Fibroblast of skin of scalp (primary cell): ENCODE results near the gene EBF3. TPM values are rescaled to one million over a fixed set of nuclear protein-coding genes. Genes with fewer than 3 reads are reported as not detected.

Source experiments
- DNase-seq: peaks from one replicate; pipeline ENCODE4 v3.0.0-alpha.2; 2013
- polyA plus RNA-seq, 2 experiments: library from polyadenylated mRNA; unstranded; fragments of 120-200 nt; gene quantifications; one replicate each; pipeline ENCODE4 v1.2.1, GENCODE V29; 2013; ENCODE audit not compliant: insufficient read length in 2 of 2

EBF3 gene, protein sequence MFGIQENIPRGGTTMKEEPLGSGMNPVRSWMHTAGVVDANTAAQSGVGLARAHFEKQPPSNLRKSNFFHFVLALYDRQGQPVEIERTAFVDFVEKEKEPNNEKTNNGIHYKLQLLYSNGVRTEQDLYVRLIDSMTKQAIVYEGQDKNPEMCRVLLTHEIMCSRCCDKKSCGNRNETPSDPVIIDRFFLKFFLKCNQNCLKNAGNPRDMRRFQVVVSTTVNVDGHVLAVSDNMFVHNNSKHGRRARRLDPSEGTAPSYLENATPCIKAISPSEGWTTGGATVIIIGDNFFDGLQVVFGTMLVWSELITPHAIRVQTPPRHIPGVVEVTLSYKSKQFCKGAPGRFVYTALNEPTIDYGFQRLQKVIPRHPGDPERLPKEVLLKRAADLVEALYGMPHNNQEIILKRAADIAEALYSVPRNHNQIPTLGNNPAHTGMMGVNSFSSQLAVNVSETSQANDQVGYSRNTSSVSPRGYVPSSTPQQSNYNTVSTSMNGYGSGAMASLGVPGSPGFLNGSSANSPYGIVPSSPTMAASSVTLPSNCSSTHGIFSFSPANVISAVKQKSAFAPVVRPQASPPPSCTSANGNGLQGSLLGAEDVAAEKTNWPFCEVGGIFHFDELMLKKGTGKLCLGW
- polyA plus RNA-seq (2013, experiment 1 of 2; ENCODE audit: insufficient read length): 1.9 TPM
- 3.8 TPM for polyA plus RNA-seq (2013, experiment 2 of 2; ENCODE audit: insufficient read length)

GRCh38 chr10:129963641-129964501 is at the start of gene EBF3:
EBF3 (minus strand) TSS chr10:129964274; CDS start chr10:129963768, 506 bp downstream.
- peak; percentile 81 for DNase-seq

DNA sequence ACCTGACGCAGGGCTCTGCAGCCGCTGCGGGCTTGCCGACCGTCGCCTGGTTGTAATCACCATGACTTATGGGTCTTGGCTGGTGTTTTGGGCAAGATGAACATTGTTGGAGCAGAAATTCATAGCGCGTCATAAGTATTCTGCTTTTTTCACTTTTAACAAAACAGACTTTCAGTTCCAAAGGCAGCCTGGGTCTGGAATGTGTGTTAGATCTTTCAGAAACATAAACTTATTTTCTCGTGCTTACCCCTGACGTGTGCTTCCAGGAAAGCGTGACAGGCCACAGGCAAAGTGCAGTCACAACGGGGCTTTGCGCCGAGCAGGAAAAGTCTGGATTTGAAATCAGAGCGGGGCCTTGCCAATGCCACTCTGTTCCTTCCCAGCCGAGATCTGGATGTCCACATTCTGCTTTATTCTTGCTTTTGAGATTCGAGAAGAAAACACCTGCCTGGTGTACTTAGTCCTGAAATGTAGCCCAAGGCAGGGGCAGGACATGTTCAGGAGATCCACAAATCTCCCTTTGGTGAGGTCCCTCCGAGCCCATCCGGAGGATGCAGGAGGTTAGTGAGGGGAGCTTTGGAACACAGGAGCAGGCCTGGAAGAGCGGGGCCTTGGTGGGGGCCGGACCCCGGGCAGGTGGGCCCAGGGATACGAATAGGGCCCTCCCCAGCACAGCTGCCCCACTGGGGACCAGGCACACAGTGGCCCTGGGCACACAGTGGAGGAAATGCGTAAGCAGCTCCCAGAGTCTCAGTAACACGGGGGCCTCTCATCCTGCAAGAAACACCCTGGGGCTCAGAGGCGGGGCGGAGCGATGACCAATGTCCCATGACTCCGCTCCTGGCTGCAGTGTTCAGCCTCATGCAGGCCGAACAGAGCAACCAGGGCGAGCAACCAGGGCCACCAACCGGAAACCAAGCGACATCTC is 49.5 kb upstream of the EBF3 start:
- no peak for DNase-seq

GRCh38 chr10:130012129-130012528 is 48.1 kb upstream of the EBF3 start:
- DNase-seq: no peak

DNA sequence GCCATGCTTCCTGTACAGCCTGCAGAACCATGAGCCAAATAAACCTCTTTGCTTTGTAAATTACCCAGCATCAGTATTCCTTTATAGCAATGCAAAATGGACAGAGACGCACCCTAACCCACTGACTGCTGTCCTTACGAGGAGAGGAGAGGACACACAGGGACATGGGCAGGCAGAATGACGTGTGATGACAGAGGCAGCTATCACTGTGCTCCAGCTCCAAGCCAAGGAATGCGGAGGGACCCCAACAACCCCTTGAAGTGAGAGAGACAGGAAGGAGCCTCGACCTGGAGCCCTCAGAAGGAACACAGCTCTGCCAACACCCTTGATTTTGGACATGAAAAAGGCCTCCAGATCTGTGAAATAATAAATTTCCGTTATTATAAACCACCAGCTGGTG is 46.6 kb upstream of the EBF3 start:
- DNase-seq: no peak

- no peak for DNase-seq
Observed at GRCh38 chr10:130009228-130009627, 45.2 kb upstream of the EBF3 start.

DNA sequence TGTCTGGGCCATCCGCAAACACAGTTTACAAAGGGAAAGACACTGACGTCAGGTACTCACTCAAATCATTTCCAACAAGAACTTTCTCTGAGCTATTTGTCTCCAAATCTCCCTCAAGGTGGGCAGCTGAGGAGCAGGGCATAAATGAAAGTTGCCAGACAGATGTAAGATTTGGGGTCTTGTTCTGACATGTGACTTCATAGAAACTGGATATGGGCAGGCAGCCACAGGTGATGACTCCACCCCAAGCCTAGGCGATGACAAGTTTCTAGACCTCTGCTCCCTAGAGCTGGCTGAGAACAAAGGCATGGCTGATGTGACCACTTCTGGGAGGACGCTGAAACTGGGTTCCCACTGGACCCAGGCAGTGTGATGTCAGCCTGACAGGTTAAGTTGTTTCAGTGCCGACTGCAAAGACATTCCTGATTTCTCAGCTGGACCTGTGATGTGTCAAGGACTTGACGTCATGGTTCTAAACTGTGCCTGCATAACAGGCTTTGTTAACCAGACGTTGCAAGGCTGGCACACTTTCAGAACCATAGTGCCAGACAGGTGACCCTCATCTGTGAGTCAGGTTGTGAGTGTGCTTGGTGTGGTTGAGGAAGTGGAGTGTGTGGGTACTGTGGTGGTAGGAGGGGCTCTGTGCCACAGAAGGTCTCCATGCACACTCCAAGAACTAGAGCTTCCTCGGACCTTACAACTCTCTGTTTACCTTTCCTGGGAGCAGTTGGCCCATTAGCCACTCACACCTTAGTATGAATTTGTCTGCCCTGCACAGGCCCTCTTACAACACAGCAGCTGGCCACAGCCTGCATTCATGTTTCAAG is 39.9 kb upstream of the EBF3 start:
- DNase-seq: no peak

DNA sequence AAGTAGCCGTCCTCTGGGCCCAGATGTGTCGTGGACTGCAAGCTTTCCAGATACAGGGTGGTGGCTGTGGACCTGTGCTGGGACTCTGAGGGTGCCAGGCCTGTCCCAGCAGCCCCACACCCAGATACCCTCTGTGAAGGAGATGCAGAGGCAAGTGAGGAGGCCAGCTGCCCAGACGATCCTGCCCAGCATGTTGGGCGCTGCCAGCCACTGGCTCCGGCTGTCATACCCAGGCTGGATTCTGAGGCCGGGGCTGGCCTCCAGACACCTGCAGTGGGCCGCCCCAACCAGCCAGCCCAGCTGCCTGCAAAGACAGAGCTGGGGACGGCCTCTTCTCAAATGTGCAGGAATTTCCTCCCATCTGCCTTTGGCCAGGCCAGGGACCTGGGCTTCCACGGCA is 39.1 kb upstream of the EBF3 start:
- DNase-seq: no peak

DNA sequence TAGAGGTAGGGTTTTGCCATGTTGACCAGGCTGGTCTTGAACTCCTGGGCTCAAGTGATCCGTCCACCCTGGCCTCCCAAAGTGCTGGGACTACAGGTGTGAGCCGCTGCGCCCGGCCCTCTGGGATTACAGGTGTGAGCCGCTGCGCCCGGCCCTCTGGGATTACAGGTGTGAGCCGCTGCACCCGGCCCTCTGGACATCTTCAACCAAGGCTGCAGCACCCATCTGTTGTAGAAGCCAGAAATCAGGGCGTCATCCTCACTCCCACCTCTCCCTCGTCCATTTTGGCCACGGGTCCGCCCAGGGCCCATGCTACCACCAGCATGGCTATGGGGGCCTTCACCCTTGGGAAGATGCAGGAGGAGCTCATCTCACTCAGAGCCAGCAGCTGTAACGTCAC is 38.5 kb upstream of the EBF3 start:
- DNase-seq: no peak

DNA sequence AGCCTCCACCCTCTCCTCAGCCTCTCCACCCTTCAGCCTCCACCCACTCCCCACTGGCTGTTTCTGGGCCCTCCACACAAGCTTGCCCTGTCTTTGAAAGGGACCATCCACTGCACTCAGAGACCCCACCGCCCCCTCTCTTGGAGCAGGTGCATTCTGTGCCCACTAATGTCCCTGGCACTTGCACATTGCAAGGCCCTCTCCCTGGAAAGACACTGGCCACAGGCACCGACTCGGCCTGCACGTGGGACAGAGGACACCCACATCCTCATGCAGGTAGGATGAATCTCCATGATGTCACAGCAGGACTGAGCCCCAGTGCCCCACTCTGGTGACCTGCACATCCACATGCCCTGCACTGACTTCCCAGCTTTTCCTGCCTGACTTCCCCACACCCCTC is 36.8 kb upstream of the EBF3 start:
- DNase-seq: no peak

DNA sequence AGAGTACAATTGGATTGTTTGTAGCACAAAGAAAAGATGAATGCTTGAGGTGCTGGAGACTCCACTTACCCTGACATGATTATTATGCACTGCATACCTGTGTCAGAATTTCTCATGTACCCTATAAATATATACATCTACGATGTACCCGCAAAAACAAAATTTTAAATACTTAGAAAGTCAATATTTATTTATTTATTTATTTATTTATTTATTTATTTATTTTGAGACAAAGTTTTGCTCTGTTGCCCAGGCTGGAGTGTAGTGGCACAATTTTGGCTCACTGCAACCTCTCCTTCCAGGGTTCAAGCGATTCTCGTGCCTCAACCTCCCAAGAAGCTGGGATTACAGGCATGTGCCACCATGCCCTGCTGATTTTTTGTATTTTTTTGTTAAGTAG is 35.1 kb upstream of the EBF3 start:
- no peak for DNase-seq

- peak; percentile 72 for DNase-seq
Observed at GRCh38 chr10:129993621-129994020, 29.5 kb upstream of the EBF3 start.

DNA sequence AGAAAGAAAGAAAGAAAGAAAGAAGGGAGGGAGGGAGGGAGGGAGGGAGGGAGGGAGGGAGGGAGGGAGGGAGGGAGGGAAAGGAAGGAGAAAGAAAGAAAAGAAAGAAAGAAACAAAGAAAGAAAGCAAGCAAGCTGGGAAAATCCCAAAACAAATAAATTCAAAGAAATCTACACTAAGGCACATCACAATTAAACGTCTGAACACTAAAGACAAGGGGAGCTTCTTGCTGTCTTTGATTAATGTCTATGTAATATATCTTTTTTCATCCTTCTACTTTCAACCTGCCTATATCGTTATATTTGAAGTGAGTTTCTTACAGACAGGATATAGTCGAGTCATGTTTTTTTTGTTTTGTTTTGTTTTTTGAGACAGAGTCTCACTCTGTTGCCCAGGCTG is 28.3 kb upstream of the EBF3 start:
- no peak for DNase-seq

GRCh38 chr10:129982825-129983224 is 18.8 kb upstream of the EBF3 start:
- DNase-seq: no peak

DNA sequence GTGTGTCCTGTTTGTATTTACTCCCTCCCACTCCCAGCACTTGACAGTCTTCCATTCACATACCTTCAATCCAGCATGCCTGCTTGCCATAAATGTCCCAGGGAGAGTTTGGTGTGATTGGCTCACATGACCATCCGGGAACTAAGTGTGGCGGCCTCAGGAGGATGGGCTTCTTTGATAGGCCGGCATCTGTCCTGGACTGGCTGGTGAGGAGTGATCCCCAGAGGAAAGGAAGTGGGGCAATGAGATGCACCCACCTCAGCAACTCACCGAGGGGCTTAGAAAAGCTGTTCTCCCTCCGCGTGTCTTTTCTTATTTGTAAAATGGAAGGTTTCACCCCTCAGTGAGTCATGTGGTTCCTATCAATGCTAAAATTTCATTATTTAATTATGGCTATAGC is 14.9 kb upstream of the EBF3 start:
- DNase-seq: no peak

DNA sequence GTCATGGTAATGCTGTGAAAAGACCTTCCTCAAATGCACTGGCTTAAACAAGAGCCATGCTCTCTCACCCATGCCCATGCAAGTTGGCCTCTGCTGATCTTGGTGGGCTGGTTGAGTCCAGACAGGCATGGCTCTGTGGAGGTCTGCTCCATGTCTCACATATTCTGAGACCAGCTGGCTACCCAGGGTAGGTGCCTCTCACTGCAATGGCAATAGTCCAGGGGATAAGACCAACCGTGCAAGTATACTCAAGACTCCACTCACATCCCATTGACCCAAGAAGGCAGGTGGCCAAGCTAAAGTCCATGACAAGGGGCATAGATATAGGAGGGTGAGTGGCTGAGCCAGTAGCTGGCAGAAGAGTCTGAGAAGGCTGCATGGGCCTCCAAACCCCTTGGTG is 14.2 kb upstream of the EBF3 start:
- DNase-seq: no peak

DNA sequence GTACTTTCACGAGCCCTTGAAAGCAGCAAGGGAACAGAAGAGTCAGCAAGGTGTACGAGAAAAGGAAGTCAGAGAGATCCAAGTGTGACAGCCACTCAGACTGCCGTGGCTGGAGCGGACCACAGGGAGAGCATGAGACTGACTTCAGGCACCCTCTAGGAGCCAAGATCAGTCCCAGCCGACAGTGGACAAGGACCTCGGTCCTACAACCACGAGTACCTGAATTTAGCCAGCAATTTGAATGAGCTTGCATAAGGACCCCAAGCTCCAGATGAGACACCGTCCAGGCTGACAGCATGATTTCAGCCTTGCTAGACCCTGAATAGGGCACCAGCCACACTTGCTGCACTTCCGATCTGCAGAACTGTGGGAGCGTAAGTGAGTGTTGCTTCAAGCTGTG is 13.7 kb upstream of the EBF3 start:
- DNase-seq: no peak

DNA sequence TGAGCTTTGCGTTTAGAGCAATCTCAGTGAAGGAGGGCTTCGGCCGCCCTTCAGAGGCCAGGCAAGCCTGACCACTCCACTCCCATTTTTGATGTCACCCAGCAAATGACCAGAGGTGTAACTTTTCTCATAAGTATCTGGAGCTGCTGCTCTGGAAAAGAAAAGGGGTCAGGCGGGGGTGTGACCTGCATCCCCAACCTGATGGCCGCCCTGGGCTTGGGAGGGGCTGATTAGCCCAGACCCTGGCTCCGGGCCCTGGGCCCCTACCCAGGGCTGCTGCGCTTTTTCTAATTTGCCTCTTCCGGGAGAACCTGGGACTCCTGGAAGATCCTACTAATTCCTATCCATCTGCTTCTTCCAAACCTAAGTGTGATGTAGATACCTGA is 9.6 kb upstream of the EBF3 start:
- DNase-seq: no peak

DNA sequence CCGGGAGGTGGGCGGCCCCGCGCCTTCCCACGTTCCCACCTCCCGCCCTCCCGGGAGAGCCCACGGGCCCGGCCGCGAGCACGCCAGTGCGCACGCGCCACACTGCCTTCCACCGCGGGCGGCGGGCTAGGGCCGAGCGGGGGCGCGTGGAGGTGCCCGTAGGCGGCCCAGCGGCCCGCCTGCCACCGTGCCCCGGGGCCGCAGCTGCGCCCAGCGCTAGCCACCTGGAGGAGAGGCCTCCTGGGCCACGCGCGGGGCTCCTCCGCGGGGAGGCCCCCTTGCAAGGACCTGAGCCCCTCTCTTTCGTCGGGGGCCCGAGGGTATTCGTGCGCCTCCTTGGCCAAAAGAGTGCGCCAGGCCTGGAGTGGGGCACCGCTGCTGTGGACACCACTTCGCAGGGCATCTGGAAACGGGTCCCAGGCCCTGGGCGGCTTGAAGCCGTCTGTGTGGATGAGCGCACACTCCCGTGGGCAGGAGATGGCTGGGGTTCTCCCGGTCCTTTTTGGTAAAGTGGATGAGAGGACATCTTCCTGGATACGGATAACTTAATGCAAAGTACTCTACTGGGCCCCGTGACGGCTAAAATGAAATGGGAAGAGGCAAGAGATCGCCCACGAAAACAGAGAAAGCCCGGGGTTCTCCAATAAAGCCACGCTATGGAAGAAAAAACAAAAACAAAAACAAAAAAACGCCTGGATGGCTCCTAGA is 9.0 kb upstream of the EBF3 start:
- DNase-seq: no peak

GRCh38 chr10:129972145-129972965 is 8.3 kb upstream of the EBF3 start:
- no peak for DNase-seq
